Measurements from ENCODE around the gene NPC2. TPM values are rescaled to one million over a fixed set of nuclear protein-coding genes. Genes with fewer than 3 reads are reported as not detected.

The NPC2 gene
- total RNA-seq, 1 experiment from 2014 or later: 137 TPM

DNA sequence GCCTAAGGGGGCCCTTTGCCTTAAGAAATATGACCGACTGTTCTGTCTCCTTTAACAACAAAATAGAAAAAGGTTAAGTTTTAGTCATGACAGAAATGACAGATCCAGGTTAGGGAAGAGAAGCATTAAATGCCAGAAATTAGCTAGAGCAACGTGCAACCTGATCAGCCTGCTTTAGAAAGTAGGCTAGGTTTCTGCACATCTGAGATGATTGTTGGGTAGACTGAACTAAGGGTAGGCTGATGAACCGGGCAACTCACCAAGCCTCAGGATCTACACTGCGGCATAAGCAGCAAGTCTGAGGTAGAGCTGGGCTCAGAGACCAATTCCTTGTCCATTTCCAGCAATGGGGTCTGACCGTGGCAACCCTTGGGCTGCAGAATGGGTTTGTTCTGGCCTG is 29.4 kb downstream of the NPC2 start:
- H3K9me3 Mint-ChIP-seq: no peaks in the 10 kb centered on the region
- H3K36me3 Mint-ChIP-seq (ENCODE audit: insufficient read depth in 1 of 3, low read depth in 3 of 3): no peaks in the 10 kb centered on the region
- Histone ChIP-seq H3K27ac (ENCODE audit: insufficient read length, low read depth, low read length) (no peak overlapping the region), H3K18ac (ENCODE audit: insufficient read length, low read depth, low read length) (no peak overlapping the region), H3K23me2 (ENCODE audit: insufficient read length, low read depth, low read length, poor library complexity, severe bottlenecking) (no peaks in the 10 kb centered on the region), H3K9ac (ENCODE audit: extremely low read depth, insufficient read length, low read length) (no peak overlapping the region), H2AFZ (ENCODE audit: low read length) (no peak overlapping the region), H2BK20ac (ENCODE audit: low read depth, low read length, poor library complexity, severe bottlenecking) (no peak overlapping the region), H3T11ph (ENCODE audit: low read length) (no peak overlapping the region), H3K14ac (ENCODE audit: insufficient read depth, low read length) (no peak overlapping the region), H4K91ac (ENCODE audit: insufficient read length, low read depth, low read length) (no peak overlapping the region), H3K23ac (ENCODE audit: insufficient read length, low read depth, low read length) (no peak overlapping the region), H2BK12ac (ENCODE audit: insufficient read length, low read depth, low read length) (no peak overlapping the region), H4K8ac (replicated peaks; ENCODE audit: insufficient read length, low read depth, low read length) (no peak overlapping the region), H3K79me2 (ENCODE audit: insufficient read depth, low read length) (no peaks in the 10 kb centered on the region), H2BK120ac (ENCODE audit: low read depth, low read length, poor library complexity, severe bottlenecking) (no peak overlapping the region), H3K27me3 (ENCODE audit: insufficient read depth, low read length) (no peaks in the 10 kb centered on the region), H2BK15ac (ENCODE audit: low read depth, low read length) (no peak overlapping the region), H3K9me3 (ENCODE audit: control insufficient read depth, low read depth, low read length) (no peaks in the 10 kb centered on the region), H4K5ac (ENCODE audit: insufficient read length, low read depth, low read length) (no peak overlapping the region), H3K4ac (ENCODE audit: low read depth, low read length) (no peak overlapping the region), H3K79me1 (ENCODE audit: insufficient read depth, low read depth, low read length, poor library complexity, severe bottlenecking) (no peaks in the 10 kb centered on the region), H3K4me1 (ENCODE audit: insufficient read depth, low read length) (no peaks in the 10 kb centered on the region), H3K56ac (ENCODE audit: insufficient read length, low read depth, low read length) (no peak overlapping the region), H4K20me1 (ENCODE audit: control insufficient read depth, insufficient read depth, insufficient read length) (no peaks in the 10 kb centered on the region), H2BK5ac (ENCODE audit: insufficient read length, low read length) (no peak overlapping the region), H3K4me2 (ENCODE audit: insufficient read depth, insufficient read length, low read length) (no peak overlapping the region), H2AK5ac (ENCODE audit: insufficient read length, low read length) (no peak overlapping the region)
- no peak overlapping the region for H3K4me3 Mint-ChIP-seq
- no peak overlapping the region for H3K27ac Mint-ChIP-seq
- no peak for DNase-seq
- no peak for TF ChIP-seq CTCF (conservative IDR thresholded peaks at IDR 0.05)
- no CpG with 5 or more reads among the region's 5 CpGs for WGBS (ENCODE audit: extremely low coverage, insufficient read length, low lambda C conversion rate)
- peaks cover 1% of the 10 kb centered on the region; the same call in 1 of the 2 replicates for H3K27me3 Mint-ChIP-seq (ENCODE audit: low read depth)
- H3K4me1 Mint-ChIP-seq: peaks cover 4 to 22% of the 10 kb centered on the region in 2 experiments
